ENCODE data around the gene CEBPG. TPM values are rescaled to one million over a fixed set of nuclear protein-coding genes. Genes with fewer than 3 reads are reported as not detected.

CEBPG gene
- total RNA-seq (10 to 100 TPM; 10.4 to 19.4 (median 13.4) TPM), polyA plus RNA-seq (10 to 100 TPM; 15.0 to 22.2 TPM)
- long read RNA-seq, donor 1, full-length matches to known transcripts = 22 of 26 reads
- long read RNA-seq, donor 1, partial matches to known transcripts = 3 of 26 reads
- long read RNA-seq, donor 1, other reads (novel, unspliced or antisense) = 1 of 26 reads
- long read RNA-seq, donor 2, full-length matches to known transcripts = 14 of 22 reads
- long read RNA-seq, donor 2, partial matches to known transcripts = 5 of 22 reads
- long read RNA-seq, donor 2, other reads (novel, unspliced or antisense) = 3 of 22 reads
- long read RNA-seq, donor 3, full-length matches to known transcripts = 57 of 63 reads
- long read RNA-seq, donor 3, partial matches to known transcripts = 0 of 63 reads
- long read RNA-seq, donor 3, other reads (novel, unspliced or antisense) = 6 of 63 reads

GRCh38 chr19:33373453-33374235 lies at the start of gene CEBPG:
Gene CEBPG (plus strand): TSS chr19:33373709. CDS start chr19:33379240, 5,531 bp downstream.
- H3K4me3 ChIP-seq = peak within 1 kb of the TSS; percentile 61 to 94 (median 80)
- 0% methylated on average over 99 to 118 of the region's 118 CpGs for WGBS, 2 donors
- H3K36me3 ChIP-seq = peaks cover 0 to under 1% (median 0%) of the 10 kb centered on the region in 9 donors
- peak in 1 of 9 donors; percentile 46 for TF ChIP-seq CTCF (IDR thresholded peaks at IDR 0.05)
- DNase-seq = peak; percentile 91 to 96
- H3K27me3 ChIP-seq = no peaks in the 10 kb centered on the region
- intact Hi-C loops (cut with DNase I) = loop anchor here in 4 of 10 donors (2.0 to 10.0 kb wide), 4 partner anchors 17 to 196 kb away; partner anchors contain the start of gene CEBPA (in 2 of the 4)
- H3K4me1 ChIP-seq = peaks cover 4 to 49% (median 45%) of the 10 kb centered on the region in 9 donors
- peak; percentile 98 to 99 (median 98) for ATAC-seq
- H3K9me3 ChIP-seq = no peaks in the 10 kb centered on the region
- peak within 1 kb of the TSS; percentile 89 to 100 (median 98) for H3K27ac ChIP-seq

- TF ChIP-seq CTCF (IDR thresholded peaks at IDR 0.05) = no peak
- ATAC-seq = no peak
- peaks cover 0 to 12% (median 5%) of the 10 kb centered on the region in 7 donors for H3K27me3 ChIP-seq
- H3K36me3 ChIP-seq = no peaks in the 10 kb centered on the region
- WGBS, 2 donors = 82 to 85% methylated on average over 3 of the region's 3 CpGs
- no peak overlapping the region for H3K4me3 ChIP-seq
- intact Hi-C loops (cut with DNase I) = no loop called here
- H3K4me1 ChIP-seq = peaks cover 0 to 4% (median 0%) of the 10 kb centered on the region in 9 donors
- no peak overlapping the region for H3K27ac ChIP-seq
- DNase-seq = no peak
- H3K9me3 ChIP-seq = peaks cover 0 to 44% (median 10%) of the 10 kb centered on the region in 11 donors
Observed at GRCh38 chr19:33324628-33325027, 48.9 kb upstream of the CEBPG start.

- TF ChIP-seq CTCF (IDR thresholded peaks at IDR 0.05) = no peak
- H3K4me1 ChIP-seq = peaks cover 0 to 17% (median 0%) of the 10 kb centered on the region in 9 donors
- ATAC-seq = peak in 2 of 8 donors; percentile 51 to 75
- intact Hi-C loops (cut with DNase I) = no loop called here
- H3K27me3 ChIP-seq = peaks cover 0 to 13% (median 7%) of the 10 kb centered on the region in 7 donors
- H3K4me3 ChIP-seq = no peak overlapping the region
- no peaks in the 10 kb centered on the region for H3K36me3 ChIP-seq
- DNase-seq = no peak
- 51 to 56% methylated on average over 5 of the region's 5 CpGs for WGBS, 2 donors
- H3K9me3 ChIP-seq = peaks cover 0 to 33% (median 10%) of the 10 kb centered on the region in 11 donors
- H3K27ac ChIP-seq = no peak overlapping the region
Observed at GRCh38 chr19:33325920-33326319, 47.6 kb upstream of the CEBPG start.

- peaks cover 0 to 13% (median 7%) of the 10 kb centered on the region in 7 donors for H3K27me3 ChIP-seq
- intact Hi-C loops (cut with DNase I) = no loop called here
- DNase-seq (no peak), ATAC-seq (no peak)
- H3K9me3 ChIP-seq = peaks cover 0 to 20% (median 10%) of the 10 kb centered on the region in 11 donors
- H3K27ac ChIP-seq = no peak overlapping the region
- no peak for TF ChIP-seq CTCF (IDR thresholded peaks at IDR 0.05)
- H3K4me3 ChIP-seq = no peak overlapping the region
- H3K4me1 ChIP-seq = peaks cover 0 to 27% (median 0%) of the 10 kb centered on the region in 9 donors
- H3K36me3 ChIP-seq = no peaks in the 10 kb centered on the region
- 55 to 60% methylated on average over 8 of the region's 8 CpGs for WGBS, 2 donors
Observed at GRCh38 chr19:33329060-33329459, 44.4 kb upstream of the CEBPG start.
